ENCODE data around the gene DOK5.

Gene DOK5

DNA sequence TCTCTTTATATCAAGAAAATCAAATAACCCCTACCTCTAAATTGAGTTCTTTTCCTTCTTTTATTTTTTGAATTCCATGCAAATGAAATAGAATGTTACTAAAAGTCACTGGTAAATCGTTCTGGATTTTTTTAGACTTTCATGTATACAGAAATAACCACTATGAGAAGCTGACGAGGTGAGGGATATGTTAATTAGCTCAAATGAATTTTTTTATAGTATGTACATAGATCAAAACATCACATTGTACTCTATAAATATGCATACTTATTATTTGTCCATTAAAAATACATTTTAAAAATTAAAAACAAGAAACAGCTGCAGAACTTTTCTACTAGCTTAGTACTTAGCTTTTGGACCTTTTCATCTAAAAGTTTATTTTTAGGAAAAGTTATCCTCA, 165.4 kb downstream of the DOK5 start:
- TF ChIP-seq, protein P1, sequence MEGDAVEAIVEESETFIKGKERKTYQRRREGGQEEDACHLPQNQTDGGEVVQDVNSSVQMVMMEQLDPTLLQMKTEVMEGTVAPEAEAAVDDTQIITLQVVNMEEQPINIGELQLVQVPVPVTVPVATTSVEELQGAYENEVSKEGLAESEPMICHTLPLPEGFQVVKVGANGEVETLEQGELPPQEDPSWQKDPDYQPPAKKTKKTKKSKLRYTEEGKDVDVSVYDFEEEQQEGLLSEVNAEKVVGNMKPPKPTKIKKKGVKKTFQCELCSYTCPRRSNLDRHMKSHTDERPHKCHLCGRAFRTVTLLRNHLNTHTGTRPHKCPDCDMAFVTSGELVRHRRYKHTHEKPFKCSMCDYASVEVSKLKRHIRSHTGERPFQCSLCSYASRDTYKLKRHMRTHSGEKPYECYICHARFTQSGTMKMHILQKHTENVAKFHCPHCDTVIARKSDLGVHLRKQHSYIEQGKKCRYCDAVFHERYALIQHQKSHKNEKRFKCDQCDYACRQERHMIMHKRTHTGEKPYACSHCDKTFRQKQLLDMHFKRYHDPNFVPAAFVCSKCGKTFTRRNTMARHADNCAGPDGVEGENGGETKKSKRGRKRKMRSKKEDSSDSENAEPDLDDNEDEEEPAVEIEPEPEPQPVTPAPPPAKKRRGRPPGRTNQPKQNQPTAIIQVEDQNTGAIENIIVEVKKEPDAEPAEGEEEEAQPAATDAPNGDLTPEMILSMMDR (IDR thresholded peaks at IDR 0.05; ENCODE audit: low read depth, low read length, missing control alignments): no peak
- no peak for DNase-seq (ENCODE audit: extremely low read depth, low read depth)

DNA sequence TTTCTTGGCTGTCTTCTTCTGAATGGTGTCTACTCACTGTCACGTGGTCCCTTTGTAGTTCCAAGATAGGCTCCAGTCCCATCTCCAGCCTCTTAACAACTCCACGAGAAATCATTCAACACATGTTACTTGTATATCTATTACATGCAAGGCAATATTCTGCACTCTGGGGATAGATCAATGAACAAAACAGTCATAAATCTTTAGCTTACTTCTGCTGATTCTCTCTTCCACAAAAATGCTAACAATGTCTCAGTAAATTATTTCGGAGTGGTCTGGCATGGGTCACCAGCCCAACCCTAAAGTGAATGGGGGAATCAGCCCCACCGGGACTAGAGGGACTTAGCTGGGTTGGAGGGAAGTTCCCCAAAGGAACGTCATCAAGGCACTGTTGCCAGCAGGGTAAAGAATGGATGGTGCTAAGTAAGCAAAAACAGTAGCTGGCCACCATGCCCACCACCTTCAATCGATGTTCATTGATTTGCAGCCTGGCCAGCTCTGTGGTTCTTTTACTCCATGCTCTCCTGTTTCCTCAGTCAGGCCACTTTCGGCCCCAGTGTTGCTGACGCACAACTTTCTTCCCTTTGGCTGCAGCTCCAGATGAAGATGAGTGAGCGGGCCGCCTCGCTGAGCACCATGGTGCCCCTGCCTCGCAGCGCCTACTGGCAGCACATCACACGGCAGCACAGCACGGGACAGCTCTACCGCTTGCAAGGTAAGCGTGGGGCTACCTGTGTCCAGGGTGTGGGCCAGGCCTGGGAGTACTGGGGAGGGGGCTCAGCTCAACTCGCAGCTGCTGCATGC, 167.7 kb downstream of the DOK5 start:
- H3K4me3 ChIP-seq (replicated peaks; ENCODE audit: low read depth, low read length): no peak overlapping the region
- TF ChIP-seq, protein P1 (IDR thresholded peaks at IDR 0.05; ENCODE audit: low read depth, low read length, missing control alignments): no peak

More for the DNA sequence above, 165.4 kb downstream of the DOK5 start:
- no peak overlapping the region for H3K4me3 ChIP-seq (replicated peaks; ENCODE audit: low read depth, low read length)

DNA sequence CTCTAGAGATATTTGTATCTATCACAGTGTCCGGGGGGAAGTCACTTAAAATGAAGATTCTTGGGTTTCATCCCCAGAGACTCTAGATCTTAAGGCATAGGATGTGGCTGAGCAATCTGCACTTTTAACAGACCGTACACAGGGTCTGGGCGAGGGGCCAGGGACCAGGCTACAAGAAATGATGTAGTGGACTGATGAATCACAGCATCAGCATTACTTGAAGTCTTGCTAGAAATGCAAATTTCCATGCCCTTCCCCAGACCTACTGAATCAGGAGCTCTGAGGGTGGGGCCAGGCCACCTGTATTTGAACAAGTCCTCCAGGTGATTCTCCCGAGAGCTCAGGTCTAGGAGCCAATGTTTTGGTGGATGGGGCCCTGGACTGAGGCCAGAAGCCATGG, 168.4 kb downstream of the DOK5 start:
- TF ChIP-seq, protein P1 (IDR thresholded peaks at IDR 0.05; ENCODE audit: low read depth, low read length, missing control alignments): no peak
- DNase-seq (ENCODE audit: extremely low read depth, low read depth): peak; percentile 44
- H3K4me3 ChIP-seq (replicated peaks; ENCODE audit: low read depth, low read length): no peak overlapping the region

More for the DNA sequence above, 167.7 kb downstream of the DOK5 start:
- DNase-seq (ENCODE audit: extremely low read depth, low read depth): no peak

DNA sequence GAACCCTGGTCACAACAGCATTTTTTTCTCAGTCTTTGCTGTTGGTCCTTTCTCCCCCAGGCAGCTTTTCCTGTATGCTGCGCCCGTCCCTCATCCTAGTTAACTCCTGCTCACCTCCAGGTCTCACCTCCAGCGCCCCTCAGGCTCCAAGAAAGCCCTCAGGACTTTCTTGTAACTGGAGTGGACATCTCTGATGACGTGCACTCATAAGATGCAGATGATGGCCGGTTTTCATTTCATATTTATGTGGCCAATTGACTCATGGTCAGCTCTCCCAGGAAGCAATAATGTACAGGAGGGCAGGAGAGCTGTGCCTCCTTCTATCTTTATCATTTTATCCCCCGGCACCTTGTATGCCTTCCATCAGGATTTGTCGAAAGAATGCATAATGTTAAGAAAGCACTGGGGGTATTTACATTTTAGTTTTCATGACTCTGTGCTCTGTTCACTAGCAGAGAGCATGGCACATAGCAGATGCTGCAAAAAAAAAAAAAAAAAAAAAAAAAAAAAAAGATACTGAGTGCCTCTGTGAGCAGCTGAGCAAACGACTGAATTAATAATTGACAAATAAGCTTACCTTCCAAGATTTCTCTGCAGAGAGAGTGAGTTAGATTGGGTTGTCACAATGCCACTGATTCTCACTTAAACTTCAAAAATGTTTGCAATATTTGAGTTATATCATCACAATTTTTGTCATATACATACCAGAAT, 170.2 kb downstream of the DOK5 start:
- DNase-seq (ENCODE audit: extremely low read depth, low read depth): no peak
- TF ChIP-seq, protein P1 (IDR thresholded peaks at IDR 0.05; ENCODE audit: low read depth, low read length, missing control alignments): no peak
- no peak overlapping the region for H3K4me3 ChIP-seq (replicated peaks; ENCODE audit: low read depth, low read length)

DNA sequence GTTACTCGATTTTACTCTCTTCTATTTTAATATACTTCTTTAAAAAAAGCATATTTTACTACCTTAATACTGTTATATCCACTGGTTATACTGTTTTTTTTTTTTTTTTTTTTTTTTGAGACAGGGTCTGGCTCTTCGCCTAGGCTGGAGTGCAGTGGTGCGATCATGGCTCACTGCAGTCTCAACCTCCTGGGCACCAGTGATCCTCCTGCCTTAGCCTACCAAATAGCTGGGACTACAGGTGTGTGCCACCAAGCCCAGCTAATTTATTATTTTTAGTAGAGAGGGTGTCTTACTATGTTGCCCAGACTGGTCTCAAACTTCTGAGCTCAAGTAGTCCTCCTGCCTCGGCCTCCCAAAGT, 170.7 kb downstream of the DOK5 start:
- TF ChIP-seq, protein P1 (IDR thresholded peaks at IDR 0.05; ENCODE audit: low read depth, low read length, missing control alignments): no peak
- H3K4me3 ChIP-seq (replicated peaks; ENCODE audit: low read depth, low read length): no peak overlapping the region
- DNase-seq (ENCODE audit: extremely low read depth, low read depth): no peak

DNA sequence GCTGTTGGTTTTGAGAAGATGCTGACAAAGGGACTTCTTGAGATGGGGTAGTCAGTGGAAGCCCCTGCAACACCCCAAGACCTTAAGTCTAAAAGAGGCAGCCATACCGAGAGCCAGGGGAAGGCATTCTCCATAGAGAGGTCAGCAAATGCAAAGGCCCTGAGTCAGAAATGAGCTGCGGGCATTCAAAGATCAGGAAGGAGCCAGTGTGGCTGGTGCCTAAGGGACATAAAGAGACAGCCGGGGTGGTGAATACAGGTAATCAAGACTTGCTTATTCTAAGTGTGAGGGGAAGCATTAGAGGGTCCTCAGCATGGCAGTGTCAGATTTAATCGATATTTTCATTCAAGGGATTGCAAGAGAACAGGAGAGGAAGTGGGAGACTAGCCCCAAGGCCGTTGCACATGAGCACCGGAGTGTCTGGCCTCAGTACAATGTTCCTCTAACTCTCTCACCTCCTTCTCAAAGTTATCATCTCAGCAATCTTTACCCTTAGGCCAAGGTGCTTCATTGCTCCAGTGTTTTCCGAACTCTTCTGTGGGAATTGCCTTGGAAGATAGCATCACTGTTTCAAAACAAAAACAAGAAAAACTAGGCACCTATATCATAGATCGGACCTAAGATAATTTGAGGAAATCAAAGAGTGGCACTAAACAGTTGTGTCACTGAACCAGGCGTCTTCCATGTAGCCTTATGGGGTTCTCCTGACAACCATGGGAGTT, 173.2 kb downstream of the DOK5 start:
- H3K4me3 ChIP-seq (replicated peaks; ENCODE audit: low read depth, low read length): no peak overlapping the region
- TF ChIP-seq, protein P1 (IDR thresholded peaks at IDR 0.05; ENCODE audit: low read depth, low read length, missing control alignments): no peak
- no peak for DNase-seq (ENCODE audit: extremely low read depth, low read depth)

Data from HFF-Myc (cell line).